Panc1 (cell line): Measurements from ENCODE around the gene SHANK3. TPM values are rescaled to one million over a fixed set of nuclear protein-coding genes. Genes with fewer than 3 reads are reported as not detected.
"Not testable (repeated sequence)": the region's sequence is repeated elsewhere in the genome, so short reads cannot be mapped to it uniquely, and the experiment has no call there.

Source experiments
- ATAC-seq: fragments of 200-7000 bp; cut with Tn5 transposase; 2 replicates; pipeline ENCODE4 v1.9.1; 2020; ENCODE audit warnings: mild to moderate bottlenecking, moderate library complexity
- BruUV-seq: library from RNA; stranded (reverse); fragments of 400-500 nt; replicated peaks from 2 replicates; lab custom pipeline; 2021; lab: Mats Ljungman, UMichigan
- CTCF ChIA-PET: fragments of 300-600 bp; sonication (Branson Sonifier 250); formaldehyde crosslinking; loops from one replicate; lab custom pipeline; 2022; ENCODE audit warnings: antibody characterized with exemption; lab: Charles Lee
- POLR2A ChIA-PET: fragments of 300-600 bp; sonication (Branson Sonifier 250); formaldehyde crosslinking; loops from one replicate; lab custom pipeline; 2022; ENCODE audit warnings: antibody characterized with exemption; lab: Charles Lee
- DNase-seq: peaks from one replicate; pipeline ENCODE4 v3.0.0-alpha.2; 2010; ENCODE audit warnings: low read depth, low spot score
- H3K27ac ChIP-seq: 2 replicates; pipeline ENCODE4 v1.5.1; 2011; ENCODE audit warnings: mild to moderate bottlenecking, low read length, inconsistent platforms
- H3K27me3 ChIP-seq: fragments of 200-500 bp; sonication (Bioruptor generic); 2 replicates; pipeline ENCODE4 v1.6.0; 2014; ENCODE audit warnings: low read length, inconsistent platforms; ENCODE audit not compliant: control insufficient read depth, insufficient read depth
- H3K36me3 ChIP-seq: fragments of 200-500 bp; sonication (Bioruptor generic); 2 replicates; pipeline ENCODE4 v1.5.1; 2014; ENCODE audit warnings: inconsistent platforms, mild to moderate bottlenecking, low read length, moderate library complexity; ENCODE audit not compliant: control insufficient read depth, insufficient read depth
- H3K4me1 ChIP-seq: 2 replicates; pipeline ENCODE4 v1.5.1; 2011; ENCODE audit warnings: inconsistent platforms, mild to moderate bottlenecking, low read length, moderate library complexity; ENCODE audit not compliant: control insufficient read depth, insufficient read depth
- H3K4me3 ChIP-seq, 2 experiments: 2 replicates each; pipeline ENCODE4 v1.5.1; 2011 to 2012; ENCODE audit warnings: low read depth in 2 of 2, low read length in 2 of 2, mild to moderate bottlenecking in 2 of 2, inconsistent platforms in 1 of 2, moderate library complexity in 1 of 2
- H3K9me3 ChIP-seq: fragments of 200-500 bp; sonication (Bioruptor generic); 2 replicates; pipeline ENCODE4 v1.5.1; 2014; ENCODE audit warnings: low read depth, mild to moderate bottlenecking, inconsistent platforms, low read length, moderate library complexity; ENCODE audit not compliant: control insufficient read depth, insufficient read depth
- POLR2AphosphoS5 ChIP-seq: IDR thresholded peaks from 2 replicates; pipeline ENCODE4 v1.6.1; 2012; ENCODE audit warnings: mild to moderate bottlenecking, low read depth, low read length, moderate library complexity
- SIN3A ChIP-seq: IDR thresholded peaks from 2 replicates; pipeline ENCODE4 v1.6.1; 2012; ENCODE audit warnings: low read depth, mild to moderate bottlenecking, low read length, moderate library complexity, borderline replicate concordance; ENCODE audit not compliant: insufficient read depth
- TCF7L2 ChIP-seq: IDR thresholded peaks from 2 replicates; pipeline ENCODE4 v1.6.1; 2011; ENCODE audit warnings: mild to moderate bottlenecking, low read depth, low read length, inconsistent platforms
- in situ Hi-C: cut with HindIII; loops from 2 replicates; pipeline ENCODE4 v1.10.0; 2016; ENCODE audit warnings: low sequenced_read_pairs, low pct_unique_long_range_greater_than_20kb
- intact Hi-C: fragments of 100-400 bp; cut with micrococcal nuclease; formaldehyde crosslinking; loops from one replicate; pipeline ENCODE4 v1.10.0; 2022; ENCODE audit not compliant: unreplicated experiment
- total RNA-seq: library from RNA; stranded (reverse); gene quantifications from one replicate; pipeline ENCODE4 v1.2.1, GENCODE V29; 2021; ENCODE audit not compliant: unreplicated experiment
- TF ChIP-seq, protein P1 (sequence below), 2 experiments: IDR thresholded peaks; 2 replicates each; pipeline ENCODE4 v1.6.1; 2011 to 2012; ENCODE audit warnings: low read depth in 2 of 2, control low read depth in 1 of 2, low read length in 1 of 2, mild to moderate bottlenecking in 1 of 2, moderate library complexity in 1 of 2; ENCODE audit not compliant: insufficient read depth in 1 of 2
- TF ChIP-seq, protein P2 (sequence below): fragments of 450-650 bp; IDR thresholded peaks from 2 replicates; pipeline ENCODE4 v1.5.1; 2017; ENCODE audit warnings: mild to moderate bottlenecking

Gene SHANK3
- total RNA-seq, 1 experiment from 2014 or later: 7.6 TPM

DNA sequence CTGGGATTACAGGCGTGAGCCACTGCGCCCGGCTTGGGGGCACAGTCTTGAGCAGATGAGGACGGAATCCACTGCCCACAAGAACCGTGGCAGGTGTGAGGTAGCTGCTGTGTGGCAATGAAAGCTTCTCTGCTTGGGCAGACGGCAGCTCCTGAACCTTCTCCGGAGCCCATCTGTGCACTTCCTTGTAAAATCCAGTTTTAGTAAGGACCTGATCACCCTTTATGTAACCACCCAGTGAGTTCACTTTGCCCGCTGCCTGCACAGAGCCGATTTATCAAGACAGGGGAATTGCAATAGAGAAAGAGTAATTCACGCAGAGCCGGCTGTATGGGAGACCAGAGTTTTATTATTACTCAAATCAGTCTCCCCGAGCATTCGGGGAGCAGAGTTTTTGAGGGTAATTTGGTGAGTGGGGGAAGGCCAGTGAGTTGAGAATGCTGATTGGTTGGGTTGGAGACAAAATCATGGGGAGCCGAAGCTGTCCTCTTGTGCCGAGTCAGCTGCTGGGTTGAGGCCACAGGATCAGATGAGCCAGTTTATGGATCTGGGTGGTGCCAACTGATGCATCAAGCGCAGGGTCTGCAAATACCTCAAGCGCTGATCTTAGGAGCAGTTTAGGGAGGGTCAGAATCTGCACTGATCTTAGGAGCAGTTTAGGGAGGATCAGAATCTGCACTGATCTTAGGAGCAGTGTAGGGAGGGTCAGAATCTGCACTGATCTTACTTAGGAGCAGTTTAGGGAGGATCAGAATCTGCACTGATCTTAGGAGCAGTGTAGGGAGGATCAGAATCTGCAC, 29.4 kb upstream of the SHANK3 start:
- DNase-seq, POLR2A ChIA-PET, intact Hi-C loops, H3K27me3 ChIP-seq, in situ Hi-C loops, H3K9me3 ChIP-seq, ATAC-seq, H3K4me3 ChIP-seq, BruUV-seq, H3K36me3 ChIP-seq, CTCF ChIA-PET, H3K4me1 ChIP-seq, H3K27ac ChIP-seq: not testable (repeated sequence)

DNA sequence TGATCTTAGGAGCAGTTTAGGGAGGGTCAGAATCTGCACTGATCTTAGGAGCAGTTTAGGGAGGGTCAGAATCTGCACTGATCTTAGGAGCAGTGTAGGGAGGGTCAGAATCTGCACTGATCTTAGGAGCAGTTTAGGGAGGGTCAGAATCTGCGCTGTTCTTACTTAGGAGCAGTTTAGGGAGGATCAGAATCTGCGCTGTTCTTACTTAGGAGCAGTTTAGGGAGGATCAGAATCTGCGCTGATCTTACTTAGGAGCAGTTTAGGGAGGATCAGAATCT, 28.9 kb upstream of the SHANK3 start:
- intact Hi-C loops, H3K9me3 ChIP-seq, BruUV-seq, H3K36me3 ChIP-seq, in situ Hi-C loops, POLR2A ChIA-PET, DNase-seq, CTCF ChIA-PET, H3K27me3 ChIP-seq, H3K27ac ChIP-seq, ATAC-seq, H3K4me1 ChIP-seq, H3K4me3 ChIP-seq: not testable (repeated sequence)

DNA sequence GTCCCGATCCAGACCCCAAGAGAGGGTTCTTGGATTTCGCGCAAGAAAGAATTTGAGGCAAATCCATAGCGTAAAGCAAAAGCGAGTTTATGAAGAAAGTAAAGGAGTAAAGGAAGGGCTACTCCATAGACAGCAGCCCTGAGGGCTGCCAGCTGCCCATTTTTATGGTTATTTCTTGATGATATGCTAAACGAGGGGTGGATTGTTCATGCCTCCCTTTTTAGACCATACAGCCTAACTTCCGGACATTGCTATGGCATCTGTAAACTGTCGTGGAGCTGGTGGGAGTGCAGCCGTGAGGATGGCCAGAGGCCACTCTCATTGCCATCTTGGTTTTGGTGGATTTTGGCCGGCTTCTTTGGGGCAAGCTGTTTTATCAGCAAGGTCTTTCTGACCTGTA, 19.4 kb upstream of the SHANK3 start:
- intact Hi-C loops: no loop called here
- no peak for DNase-seq
- H3K4me1 ChIP-seq: no peaks in the 10 kb centered on the region
- no peak overlapping the region for H3K4me3 ChIP-seq
- TF ChIP-seq, protein P1, sequence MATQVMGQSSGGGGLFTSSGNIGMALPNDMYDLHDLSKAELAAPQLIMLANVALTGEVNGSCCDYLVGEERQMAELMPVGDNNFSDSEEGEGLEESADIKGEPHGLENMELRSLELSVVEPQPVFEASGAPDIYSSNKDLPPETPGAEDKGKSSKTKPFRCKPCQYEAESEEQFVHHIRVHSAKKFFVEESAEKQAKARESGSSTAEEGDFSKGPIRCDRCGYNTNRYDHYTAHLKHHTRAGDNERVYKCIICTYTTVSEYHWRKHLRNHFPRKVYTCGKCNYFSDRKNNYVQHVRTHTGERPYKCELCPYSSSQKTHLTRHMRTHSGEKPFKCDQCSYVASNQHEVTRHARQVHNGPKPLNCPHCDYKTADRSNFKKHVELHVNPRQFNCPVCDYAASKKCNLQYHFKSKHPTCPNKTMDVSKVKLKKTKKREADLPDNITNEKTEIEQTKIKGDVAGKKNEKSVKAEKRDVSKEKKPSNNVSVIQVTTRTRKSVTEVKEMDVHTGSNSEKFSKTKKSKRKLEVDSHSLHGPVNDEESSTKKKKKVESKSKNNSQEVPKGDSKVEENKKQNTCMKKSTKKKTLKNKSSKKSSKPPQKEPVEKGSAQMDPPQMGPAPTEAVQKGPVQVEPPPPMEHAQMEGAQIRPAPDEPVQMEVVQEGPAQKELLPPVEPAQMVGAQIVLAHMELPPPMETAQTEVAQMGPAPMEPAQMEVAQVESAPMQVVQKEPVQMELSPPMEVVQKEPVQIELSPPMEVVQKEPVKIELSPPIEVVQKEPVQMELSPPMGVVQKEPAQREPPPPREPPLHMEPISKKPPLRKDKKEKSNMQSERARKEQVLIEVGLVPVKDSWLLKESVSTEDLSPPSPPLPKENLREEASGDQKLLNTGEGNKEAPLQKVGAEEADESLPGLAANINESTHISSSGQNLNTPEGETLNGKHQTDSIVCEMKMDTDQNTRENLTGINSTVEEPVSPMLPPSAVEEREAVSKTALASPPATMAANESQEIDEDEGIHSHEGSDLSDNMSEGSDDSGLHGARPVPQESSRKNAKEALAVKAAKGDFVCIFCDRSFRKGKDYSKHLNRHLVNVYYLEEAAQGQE (IDR thresholded peaks at IDR 0.05; ENCODE audit: insufficient read depth in 1 of 2, low read depth in 2 of 2, low read length in 1 of 2): no peak
- TF ChIP-seq SIN3A: no peak
- TF ChIP-seq, protein P2, sequence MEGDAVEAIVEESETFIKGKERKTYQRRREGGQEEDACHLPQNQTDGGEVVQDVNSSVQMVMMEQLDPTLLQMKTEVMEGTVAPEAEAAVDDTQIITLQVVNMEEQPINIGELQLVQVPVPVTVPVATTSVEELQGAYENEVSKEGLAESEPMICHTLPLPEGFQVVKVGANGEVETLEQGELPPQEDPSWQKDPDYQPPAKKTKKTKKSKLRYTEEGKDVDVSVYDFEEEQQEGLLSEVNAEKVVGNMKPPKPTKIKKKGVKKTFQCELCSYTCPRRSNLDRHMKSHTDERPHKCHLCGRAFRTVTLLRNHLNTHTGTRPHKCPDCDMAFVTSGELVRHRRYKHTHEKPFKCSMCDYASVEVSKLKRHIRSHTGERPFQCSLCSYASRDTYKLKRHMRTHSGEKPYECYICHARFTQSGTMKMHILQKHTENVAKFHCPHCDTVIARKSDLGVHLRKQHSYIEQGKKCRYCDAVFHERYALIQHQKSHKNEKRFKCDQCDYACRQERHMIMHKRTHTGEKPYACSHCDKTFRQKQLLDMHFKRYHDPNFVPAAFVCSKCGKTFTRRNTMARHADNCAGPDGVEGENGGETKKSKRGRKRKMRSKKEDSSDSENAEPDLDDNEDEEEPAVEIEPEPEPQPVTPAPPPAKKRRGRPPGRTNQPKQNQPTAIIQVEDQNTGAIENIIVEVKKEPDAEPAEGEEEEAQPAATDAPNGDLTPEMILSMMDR: no peak
- TF ChIP-seq POLR2AphosphoS5: no peak
- no peak for TF ChIP-seq TCF7L2
- no peaks in the 10 kb centered on the region for H3K9me3 ChIP-seq
- no peaks in the 10 kb centered on the region for H3K36me3 ChIP-seq
- no TSS peak for BruUV-seq
- ChIA-PET POLR2A (no interaction called here), CTCF (no interaction called here)
- H3K27ac ChIP-seq: no peak overlapping the region
- ATAC-seq: no peak
- no peaks in the 10 kb centered on the region for H3K27me3 ChIP-seq
- in situ Hi-C loops: no loop called here

DNA sequence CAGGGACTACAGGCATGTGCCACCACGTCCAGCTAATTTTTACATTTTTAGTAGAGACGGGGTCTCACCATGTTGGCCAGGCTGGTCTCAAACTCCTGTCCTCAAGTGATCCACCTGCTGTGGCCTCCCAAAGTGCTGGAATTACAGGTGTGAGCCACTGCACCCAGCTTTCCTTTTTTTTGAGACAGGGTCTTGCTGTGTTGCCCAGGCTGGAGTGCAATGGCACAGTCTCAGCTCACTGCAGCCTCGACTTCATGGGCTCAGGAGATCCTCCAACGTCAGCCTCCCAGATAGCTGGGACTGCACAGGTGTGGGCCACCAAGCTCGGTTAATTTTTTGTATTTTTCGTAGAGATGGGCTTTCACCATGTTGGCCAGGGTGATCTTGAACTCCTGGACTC, 18.0 kb upstream of the SHANK3 start:
- DNase-seq, CTCF ChIA-PET, POLR2A ChIA-PET, H3K4me1 ChIP-seq, intact Hi-C loops, H3K9me3 ChIP-seq, H3K4me3 ChIP-seq, H3K27ac ChIP-seq, in situ Hi-C loops, H3K36me3 ChIP-seq, ATAC-seq, H3K27me3 ChIP-seq, BruUV-seq: not testable (repeated sequence)
